HCT116 (cell line): ENCODE measurements around the gene TRDMT1. TPM values are rescaled to one million over a fixed set of nuclear protein-coding genes. Genes with fewer than 3 reads are reported as not detected.

Source experiments
- ATAC-seq: fragments of 200-7000 bp; cut with Tn5 transposase; 2 replicates; pipeline ENCODE4 v1.9.1; 2020; ENCODE audit warnings: mild to moderate bottlenecking, moderate library complexity
- BruUV-seq: library from RNA; stranded (reverse); fragments of 400-500 nt; replicated peaks from 2 replicates; lab custom pipeline; 2021; lab: Mats Ljungman, UMichigan
- CTCF ChIA-PET: fragments of 300-600 bp; sonication (Branson Sonifier 250); formaldehyde crosslinking; loops from one replicate; lab custom pipeline; 2021; ENCODE audit warnings: antibody characterized with exemption; lab: Charles Lee
- POLR2A ChIA-PET: fragments of 300-600, 350-600 bp; sonication (Branson Sonifier 250); formaldehyde crosslinking; loops from one replicate; lab custom pipeline; 2021; ENCODE audit warnings: antibody characterized with exemption; lab: Charles Lee
- RAD21 ChIA-PET, 2 experiments: fragments of 300-600 bp; sonication (Branson Sonifier 250); formaldehyde crosslinking; loops; one replicate each; lab custom pipeline; 2023; ENCODE audit warnings: low total read pairs in 2 of 2; ENCODE audit not compliant: uncharacterized antibody in 2 of 2, unreplicated experiment in 2 of 2, low non-redundant PET in 1 of 2; lab: Charles Lee
- DNase-seq: peaks from one replicate; pipeline ENCODE4 v3.0.0-alpha.2; 2010; ENCODE audit warnings: low read depth, low spot score
- H2AFZ ChIP-seq: fragments of 200-600 bp; shearing (Covaris generic), sonication (generic); 2 replicates; pipeline ENCODE4 v1.6.1; 2017; ENCODE audit warnings: low read depth, mixed run types, mixed read lengths, antibody characterized with exemption, low read length; ENCODE audit not compliant: poor library complexity, severe bottlenecking
- H3K27ac ChIP-seq: 2 replicates; pipeline ENCODE4 v1.5.1; 2012; ENCODE audit warnings: low read depth, low read length
- H3K27me3 ChIP-seq: fragments of 200-600 bp; sonication (generic); 2 replicates; pipeline ENCODE4 v1.6.1; 2016; ENCODE audit warnings: mixed run types, low read length, mixed read lengths; ENCODE audit not compliant: insufficient read depth
- H3K36me3 ChIP-seq, 2 experiments: fragments of 200-500 bp in 1 of 2; fragments of 200-600 bp in 1 of 2; sonication (Bioruptor generic) in 1 of 2; sonication (generic) in 1 of 2; 2 replicates each; pipeline versions ENCODE4 v1.5.1 to v1.6.1; 2014 to 2016; ENCODE audit warnings: low read length in 2 of 2, inconsistent platforms in 1 of 2, mixed read lengths in 1 of 2, mixed run types in 1 of 2; ENCODE audit not compliant: insufficient read depth in 2 of 2, control insufficient read depth in 1 of 2
- H3K4me1 ChIP-seq, 2 experiments: fragments of 200-600 bp in 1 of 2; sonication (generic) in 1 of 2; 2 replicates each; pipeline versions ENCODE4 v1.5.1 to v1.6.1; 2012 to 2017; ENCODE audit warnings: low read length in 2 of 2, inconsistent platforms in 1 of 2, mild to moderate bottlenecking in 1 of 2, mixed read lengths in 1 of 2, mixed run types in 1 of 2, moderate library complexity in 1 of 2; ENCODE audit not compliant: insufficient read depth in 2 of 2, control insufficient read depth in 1 of 2
- H3K4me2 ChIP-seq: fragments of 200-600 bp; sonication (generic); 2 replicates; pipeline ENCODE4 v1.6.1; 2017; ENCODE audit warnings: mixed run types, low read length, mixed read lengths
- H3K4me3 ChIP-seq, 2 experiments: fragments of 200-600 bp in 1 of 2; sonication (generic) in 1 of 2; replicated peaks in 1 of 2; 2 replicates each; pipeline ENCODE4 v1.5.1; 2011 to 2016; ENCODE audit warnings: low read length in 2 of 2, control low read depth in 1 of 2, low read depth in 1 of 2, mild to moderate bottlenecking in 1 of 2, mixed read lengths in 1 of 2, mixed run types in 1 of 2
- H3K79me2 ChIP-seq: fragments of 200-600 bp; sonication (generic); 2 replicates; pipeline ENCODE4 v1.6.1; 2017; ENCODE audit warnings: mild to moderate bottlenecking, mixed run types, low read length, moderate library complexity, mixed read lengths; ENCODE audit not compliant: insufficient read depth
- H3K9ac ChIP-seq: fragments of 200-600 bp; sonication (generic); 2 replicates; pipeline ENCODE4 v1.6.1; 2016; ENCODE audit warnings: low read length, mixed read lengths
- H3K9me2 ChIP-seq: fragments of 200-600 bp; sonication (generic), shearing (Covaris generic); 2 replicates; pipeline ENCODE4 v1.6.1; 2017; ENCODE audit warnings: mixed run types, mild to moderate bottlenecking, moderate library complexity; ENCODE audit not compliant: insufficient read depth
- H3K9me3 ChIP-seq, 2 experiments: fragments of 200-500 bp in 1 of 2; fragments of 200-600 bp in 1 of 2; sonication (Bioruptor generic) in 1 of 2; sonication (generic) in 1 of 2; 2 replicates each; pipeline ENCODE4 v1.6.1; 2014 to 2017; ENCODE audit warnings: low read length in 2 of 2, mixed read lengths in 2 of 2, inconsistent platforms in 1 of 2, low read depth in 1 of 2, mild to moderate bottlenecking in 1 of 2, mixed run types in 1 of 2, moderate library complexity in 1 of 2; ENCODE audit not compliant: control insufficient read depth in 1 of 2, insufficient read depth in 1 of 2
- H4K20me1 ChIP-seq: fragments of 200-600 bp; sonication (generic), shearing (Covaris generic); 2 replicates; pipeline ENCODE4 v1.6.1; 2017; ENCODE audit warnings: mixed run types, mild to moderate bottlenecking, moderate library complexity; ENCODE audit not compliant: insufficient read depth
- ATF3 ChIP-seq: IDR thresholded peaks from 2 replicates; pipeline ENCODE4 v1.6.1; 2012
- EGR1 ChIP-seq: IDR thresholded peaks from 2 replicates; pipeline ENCODE4 v1.6.1; 2012; ENCODE audit warnings: low read depth
- EZH2 ChIP-seq: fragments of 200-600 bp; sonication (generic); IDR thresholded peaks from 2 replicates; pipeline ENCODE4 v1.6.1; 2017; ENCODE audit warnings: antibody characterized with exemption, mixed run types
- FOSL1 ChIP-seq: IDR thresholded peaks from 2 replicates; pipeline ENCODE4 v1.6.1; 2012; ENCODE audit warnings: low read depth
- REST ChIP-seq: IDR thresholded peaks from 2 replicates; pipeline ENCODE4 v1.6.1; 2012; ENCODE audit warnings: low read depth
- SRF ChIP-seq: IDR thresholded peaks from 2 replicates; pipeline ENCODE4 v1.6.1; 2012; ENCODE audit warnings: low read depth
- ZFX ChIP-seq: fragments of 450-650 bp; IDR thresholded peaks from 2 replicates; pipeline ENCODE4 v1.6.1; 2017
- intact Hi-C: fragments of 100-400 bp; cut with micrococcal nuclease; formaldehyde crosslinking; loops from 2 replicates; pipeline ENCODE4 v1.10.0; 2022
- total RNA-seq: library from RNA; stranded (reverse); gene quantifications from one replicate; pipeline ENCODE4 v1.2.1, GENCODE V29; 2021; ENCODE audit not compliant: unreplicated experiment

TRDMT1 gene
- total RNA-seq, 1 experiment from 2014 or later, result 8.6 TPM

- Histone ChIP-seq H3K27me3 (peaks cover 34% of the 10 kb centered on the region), H2AFZ (no peak overlapping the region), H3K79me2 (no peaks in the 10 kb centered on the region), H3K9ac (no peak overlapping the region), H3K4me2 (peak overlapping the region; percentile 99), H3K4me1 (peaks cover 32 to 37% of the 10 kb centered on the region in 2 experiments), H4K20me1 (no peaks in the 10 kb centered on the region), H3K27ac (peak overlapping the region; percentile 59; the same call in 1 of the 2 replicates), H3K4me3 (peak overlapping the region; percentile 24 to 71), H3K9me3 (no peaks in the 10 kb centered on the region), H3K9me2 (no peaks in the 10 kb centered on the region), H3K36me3 (no peaks in the 10 kb centered on the region)
- ChIA-PET POLR2A (interaction anchor here (5.0 kb wide), 1 partner anchor 337 kb away, joined by 25 read pairs; no protein-coding TSS in a partner anchor), RAD21 (interaction anchor here (0.5 to 1.0 kb wide), 2 partner anchors 14 to 206 kb away, joined by 3 to 6 read pairs; no protein-coding TSS in a partner anchor), CTCF (interaction anchor here (1.2 kb wide), 2 partner anchors 8 to 15 kb away, joined by 3 to 5 read pairs; no protein-coding TSS in a partner anchor)
- no peak for TF ChIP-seq REST
- TF ChIP-seq FOSL1, result no peak
- TF ChIP-seq ATF3, result no peak
- no peak for TF ChIP-seq ZFX
- TF ChIP-seq EZH2, result no peak
- no peak for TF ChIP-seq SRF
- TF ChIP-seq EGR1, result no peak
- ATAC-seq (no peak), DNase-seq (no peak)
- no TSS peak for BruUV-seq
- intact Hi-C loops, result no loop called here
These were observed 27.7 kb upstream of the TRDMT1 start for GRCh38 chr10:17229016-17229716.
